ENCODE data around the gene ELANE.
"Not testable (repeated sequence)": the region's sequence is repeated elsewhere in the genome, so short reads cannot be mapped to it uniquely, and the experiment has no call there.

The ELANE gene

GRCh38 chr19:862581-863314 lies 10.6 kb downstream of the ELANE start:
- DNase-seq (ENCODE audit: low read depth, low spot score) = peak; percentile 59

- no peak for DNase-seq (ENCODE audit: low read depth, low spot score)
Measured at GRCh38 chr19:863315-863620, 11.2 kb downstream of the ELANE start.

- no peak for DNase-seq (ENCODE audit: low read depth, low spot score)
Measured at GRCh38 chr19:866769-867300, 14.7 kb downstream of the ELANE start.

- no peak for DNase-seq (ENCODE audit: low read depth, low spot score)
Measured at GRCh38 chr19:867301-867793, 15.2 kb downstream of the ELANE start.

- DNase-seq (ENCODE audit: low read depth, low spot score) = no peak
Measured at GRCh38 chr19:867855-868457, 15.9 kb downstream of the ELANE start.

GRCh38 chr19:868458-869244 lies 16.5 kb downstream of the ELANE start:
- DNase-seq (ENCODE audit: low read depth, low spot score) = no peak

- DNase-seq (ENCODE audit: low read depth, low spot score) = no peak
Measured at GRCh38 chr19:869245-870177, 17.4 kb downstream of the ELANE start.

GRCh38 chr19:870314-870713 lies 18.2 kb downstream of the ELANE start:
- no peak for DNase-seq (ENCODE audit: low read depth, low spot score)

- DNase-seq (ENCODE audit: low read depth, low spot score) = no peak
Measured at GRCh38 chr19:870963-871401, 18.9 kb downstream of the ELANE start.

- no peak for DNase-seq (ENCODE audit: low read depth, low spot score)
Measured at GRCh38 chr19:871446-872265, 19.6 kb downstream of the ELANE start.

- no peak for DNase-seq (ENCODE audit: low read depth, low spot score)
Measured at GRCh38 chr19:872266-872951, 20.3 kb downstream of the ELANE start.

GRCh38 chr19:873084-873483 lies 21.0 kb downstream of the ELANE start:
- DNase-seq (ENCODE audit: low read depth, low spot score) = no peak

- DNase-seq (ENCODE audit: low read depth, low spot score) = no peak
Measured at GRCh38 chr19:873561-874041, 21.5 kb downstream of the ELANE start.

GRCh38 chr19:875265-875879 lies 23.3 kb downstream of the ELANE start:
- no peak for DNase-seq (ENCODE audit: low read depth, low spot score)

- DNase-seq (ENCODE audit: low read depth, low spot score) = no peak
Measured at GRCh38 chr19:876089-876488, 24.0 kb downstream of the ELANE start.

GRCh38 chr19:876780-877314 lies 24.7 kb downstream of the ELANE start:
- DNase-seq (ENCODE audit: low read depth, low spot score) = no peak

GRCh38 chr19:877992-878660 lies 26.0 kb downstream of the ELANE start:
- not testable (repeated sequence) for DNase-seq (ENCODE audit: low read depth, low spot score)
